ENCODE data around the gene AKAP7.
"Not testable (repeated sequence)": the region's sequence is repeated elsewhere in the genome, so short reads cannot be mapped to it uniquely, and the experiment has no call there.

Gene AKAP7

GRCh38 chr6:131135244-131136020 lies at the start of gene AKAP7:
Gene AKAP7 (plus strand): TSS chr6:131135467. CDS start chr6:131135764, 297 bp downstream.
- peak in 1 of 2 experiments; percentile 29 for DNase-seq (ENCODE audit: low read depth in 2 of 2)

DNA sequence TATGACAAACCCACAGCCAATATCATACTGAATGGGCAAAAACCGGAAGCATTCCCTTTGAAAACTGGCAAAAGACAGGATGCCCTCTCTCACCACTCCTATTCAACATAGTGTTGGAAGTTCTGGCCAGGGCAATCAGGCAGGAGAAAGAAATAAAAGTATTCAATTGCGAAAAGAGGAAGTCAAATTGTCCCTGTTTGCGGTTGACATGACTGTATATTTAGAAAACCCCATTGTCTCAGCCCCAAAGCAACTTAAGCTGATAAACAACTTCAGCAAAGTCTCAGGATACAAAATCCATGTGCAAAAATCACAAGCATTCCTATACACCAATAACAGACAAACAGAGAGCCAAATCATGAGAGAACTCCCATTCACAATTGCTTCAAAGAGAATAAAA lies 44.9 kb upstream of the AKAP7 start:
- DNase-seq (ENCODE audit: low read depth in 2 of 2): not testable (repeated sequence)

DNA sequence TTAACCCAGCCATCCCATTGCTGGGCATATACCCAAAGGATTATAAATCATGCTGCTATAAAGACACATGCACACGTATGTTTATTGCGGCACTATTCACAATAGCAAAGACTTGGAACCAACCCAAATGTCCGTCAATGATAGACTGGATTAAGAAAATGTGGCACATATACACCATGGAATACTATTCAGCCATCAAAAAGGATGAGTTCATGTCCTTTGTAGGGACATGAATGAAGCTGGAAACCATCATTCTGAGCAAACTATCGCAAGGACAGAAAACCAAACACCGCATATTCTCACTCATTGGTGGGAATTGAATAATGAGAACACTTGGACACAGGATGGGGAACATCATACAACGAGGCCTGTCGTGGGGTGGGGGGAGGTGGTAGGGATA lies 43.3 kb upstream of the AKAP7 start:
- DNase-seq (ENCODE audit: low read depth in 2 of 2): not testable (repeated sequence)

DNA sequence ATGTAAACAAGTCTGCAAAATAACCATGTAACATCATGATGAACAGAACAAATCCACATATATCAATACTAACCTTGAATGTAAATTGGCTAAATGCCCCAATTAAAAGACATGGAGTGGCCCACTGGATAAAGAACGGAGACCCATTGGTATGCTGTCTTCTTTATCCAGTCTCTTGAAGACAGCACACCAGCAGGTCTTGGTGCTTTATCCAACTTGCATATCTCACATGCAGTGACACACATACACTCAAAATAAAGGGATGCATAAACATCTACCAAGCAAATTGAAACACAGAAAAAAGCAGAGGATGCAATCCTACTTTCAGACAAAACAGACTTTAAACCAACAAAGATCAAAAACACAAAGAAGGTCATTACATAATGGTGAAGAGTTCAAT lies 41.9 kb upstream of the AKAP7 start:
- DNase-seq (ENCODE audit: low read depth in 2 of 2): no peak

- DNase-seq (ENCODE audit: low read depth in 2 of 2): no peak
Observed at GRCh38 chr6:131096786-131097185, 38.5 kb upstream of the AKAP7 start.

DNA sequence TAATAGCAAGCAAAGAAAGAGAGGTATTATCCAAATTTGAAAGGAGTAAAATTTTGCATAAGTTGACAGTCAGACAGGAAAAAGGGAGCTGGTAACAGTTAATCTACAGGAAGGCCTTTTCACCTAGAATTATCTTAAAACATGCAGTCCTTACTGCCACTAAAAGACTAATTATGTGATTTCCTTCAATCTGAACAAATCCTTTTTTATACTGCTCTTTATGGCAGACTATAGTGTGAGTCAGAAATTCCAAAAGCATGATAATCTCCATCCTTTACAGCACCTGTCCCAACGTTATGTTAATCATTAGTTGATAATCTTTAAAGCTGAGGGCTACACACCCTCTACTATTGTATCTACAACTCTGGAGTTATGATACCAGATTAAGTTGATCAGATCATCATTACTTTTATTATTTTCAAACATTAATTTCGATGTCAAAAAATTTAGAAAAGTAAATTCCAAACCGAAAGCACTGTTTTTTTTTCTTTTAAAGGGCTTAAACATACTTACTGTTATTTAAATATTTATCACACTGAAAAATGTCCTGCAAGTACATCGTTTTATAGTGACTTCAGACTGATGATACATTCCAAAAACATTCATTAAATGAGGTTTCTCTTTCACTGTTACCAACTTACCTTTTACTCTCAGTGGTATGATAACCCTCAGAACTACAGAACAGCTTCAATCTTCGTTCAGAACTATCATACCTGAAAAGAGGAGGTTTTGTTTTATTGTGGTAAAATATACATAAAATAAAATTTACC lies 33.2 kb upstream of the AKAP7 start:
- no peak for DNase-seq (ENCODE audit: low read depth in 2 of 2)

DNA sequence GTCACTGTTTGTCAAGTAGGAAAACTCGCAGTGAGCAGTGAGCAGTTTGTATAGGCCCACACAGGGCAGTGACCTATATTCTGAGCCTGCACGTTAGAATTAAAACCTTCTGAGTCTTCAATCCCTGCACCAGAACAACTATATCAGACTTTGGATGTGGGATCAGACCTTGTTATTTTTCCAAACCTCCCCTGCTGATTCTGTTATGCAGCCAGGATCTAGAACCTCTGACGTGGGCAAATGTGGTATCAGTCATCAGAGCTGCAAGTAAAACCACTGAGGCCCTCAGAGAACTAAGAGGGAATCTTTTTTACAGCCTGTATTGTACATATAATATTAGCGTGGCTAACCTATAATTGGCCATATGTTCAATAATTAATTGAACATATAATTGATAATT lies 32.0 kb upstream of the AKAP7 start:
- DNase-seq (ENCODE audit: low read depth in 2 of 2): no peak

DNA sequence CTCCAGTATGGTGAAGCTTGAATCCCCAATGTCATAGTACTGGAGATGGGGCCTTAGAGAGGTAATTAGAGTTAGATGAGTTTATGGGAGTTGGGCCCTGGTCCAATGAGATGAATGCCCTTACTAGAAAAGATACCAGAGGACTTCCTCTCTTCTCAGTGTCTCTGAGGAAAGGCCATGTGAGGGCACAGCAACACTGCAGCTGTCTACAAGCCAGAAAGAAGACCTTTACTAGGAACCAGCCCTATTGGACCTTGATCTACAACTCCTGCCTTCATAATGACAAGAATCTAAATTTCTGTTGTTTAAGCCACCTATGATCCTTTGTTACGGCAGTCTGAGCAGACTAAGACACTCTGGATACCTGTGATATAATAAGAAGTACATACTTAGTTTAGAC lies 31.4 kb upstream of the AKAP7 start:
- no peak for DNase-seq (ENCODE audit: low read depth in 2 of 2)

DNA sequence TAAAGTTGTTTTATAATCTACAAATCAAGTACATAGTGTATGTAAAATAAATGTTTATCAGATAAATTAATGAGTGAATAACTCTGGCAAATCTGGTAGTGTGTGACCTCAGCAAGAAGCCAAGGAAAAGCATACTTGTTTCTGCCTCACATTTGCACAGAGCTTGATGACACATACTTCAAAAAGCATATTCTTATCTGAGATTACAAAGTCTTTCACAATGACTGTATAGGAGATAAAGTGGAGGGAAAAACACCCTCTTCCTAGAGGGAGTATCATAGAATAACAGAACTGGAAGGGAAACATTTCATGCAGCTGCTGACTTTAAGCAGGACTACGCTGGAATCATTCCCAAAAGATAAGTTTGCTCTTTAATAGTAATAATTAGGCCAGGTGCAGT lies 28.1 kb upstream of the AKAP7 start:
- DNase-seq (ENCODE audit: low read depth in 2 of 2): no peak

GRCh38 chr6:131112249-131112648 lies 23.0 kb upstream of the AKAP7 start:
- DNase-seq (ENCODE audit: low read depth in 2 of 2): no peak

DNA sequence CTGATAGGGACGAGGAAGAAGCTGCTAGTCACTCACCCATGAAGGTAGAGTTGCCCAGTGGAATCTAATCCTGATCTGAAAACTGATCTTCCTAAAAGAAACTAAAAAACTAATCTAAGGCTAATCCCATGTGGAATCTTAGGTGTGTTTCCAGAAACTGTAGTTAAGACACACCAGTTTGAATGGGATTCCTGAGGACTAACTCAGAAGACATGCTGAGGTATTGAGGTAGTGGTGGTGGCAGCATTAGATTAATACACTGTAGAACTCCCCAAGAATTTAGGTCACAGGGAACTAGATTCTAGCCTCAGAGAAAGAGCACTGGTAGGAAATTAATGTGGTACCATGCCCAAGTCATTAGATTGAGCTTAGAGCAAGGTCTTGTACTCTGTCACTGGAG lies 19.6 kb upstream of the AKAP7 start:
- DNase-seq (ENCODE audit: low read depth in 2 of 2): no peak

GRCh38 chr6:131116321-131116720 lies 18.9 kb upstream of the AKAP7 start:
- DNase-seq (ENCODE audit: low read depth in 2 of 2): no peak

GRCh38 chr6:131116755-131117360 lies 18.4 kb upstream of the AKAP7 start:
- DNase-seq (ENCODE audit: low read depth in 2 of 2): peak in 1 of 2 experiments; percentile 13

DNA sequence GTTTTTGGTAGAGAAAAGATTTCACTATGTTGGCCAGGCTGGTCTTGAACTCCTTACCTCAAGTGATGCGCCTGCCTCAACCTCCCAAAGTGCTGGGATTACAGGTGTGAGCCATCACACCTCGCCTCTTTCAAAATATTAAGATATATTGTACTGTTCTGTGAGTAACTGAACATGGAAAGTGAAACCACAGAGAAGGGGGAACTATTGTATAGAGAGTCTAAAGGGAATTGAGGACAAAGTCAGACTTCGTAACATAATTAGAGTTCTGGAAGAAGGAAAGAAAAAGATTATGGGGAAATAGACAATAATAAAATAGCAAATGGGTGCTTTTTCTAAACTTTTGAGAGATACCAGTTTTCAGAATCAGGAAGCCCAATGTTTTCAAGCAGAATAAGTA lies 17.4 kb upstream of the AKAP7 start:
- DNase-seq (ENCODE audit: low read depth in 2 of 2): no peak

GRCh38 chr6:131122007-131122406 lies 13.3 kb upstream of the AKAP7 start:
- no peak for DNase-seq (ENCODE audit: low read depth in 2 of 2)

DNA sequence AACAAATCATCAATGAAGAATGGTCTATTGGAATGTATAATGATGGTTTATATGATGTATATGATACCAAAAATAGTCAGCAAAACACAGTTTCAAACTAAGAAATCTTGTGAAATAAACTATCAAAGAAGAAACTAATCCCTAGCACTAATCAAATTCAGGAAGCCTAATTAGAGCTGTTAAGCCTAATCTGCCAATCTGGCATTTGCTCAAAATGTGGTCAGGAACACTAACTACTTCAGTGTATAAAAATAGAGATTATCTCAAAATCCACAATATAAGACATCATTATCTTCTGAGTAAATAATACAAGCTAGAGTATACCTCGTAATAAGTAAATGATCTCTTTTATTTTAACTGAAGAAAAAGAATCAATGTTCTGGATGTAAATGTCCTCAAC lies 12.8 kb upstream of the AKAP7 start:
- DNase-seq (ENCODE audit: low read depth in 2 of 2): no peak

DNA sequence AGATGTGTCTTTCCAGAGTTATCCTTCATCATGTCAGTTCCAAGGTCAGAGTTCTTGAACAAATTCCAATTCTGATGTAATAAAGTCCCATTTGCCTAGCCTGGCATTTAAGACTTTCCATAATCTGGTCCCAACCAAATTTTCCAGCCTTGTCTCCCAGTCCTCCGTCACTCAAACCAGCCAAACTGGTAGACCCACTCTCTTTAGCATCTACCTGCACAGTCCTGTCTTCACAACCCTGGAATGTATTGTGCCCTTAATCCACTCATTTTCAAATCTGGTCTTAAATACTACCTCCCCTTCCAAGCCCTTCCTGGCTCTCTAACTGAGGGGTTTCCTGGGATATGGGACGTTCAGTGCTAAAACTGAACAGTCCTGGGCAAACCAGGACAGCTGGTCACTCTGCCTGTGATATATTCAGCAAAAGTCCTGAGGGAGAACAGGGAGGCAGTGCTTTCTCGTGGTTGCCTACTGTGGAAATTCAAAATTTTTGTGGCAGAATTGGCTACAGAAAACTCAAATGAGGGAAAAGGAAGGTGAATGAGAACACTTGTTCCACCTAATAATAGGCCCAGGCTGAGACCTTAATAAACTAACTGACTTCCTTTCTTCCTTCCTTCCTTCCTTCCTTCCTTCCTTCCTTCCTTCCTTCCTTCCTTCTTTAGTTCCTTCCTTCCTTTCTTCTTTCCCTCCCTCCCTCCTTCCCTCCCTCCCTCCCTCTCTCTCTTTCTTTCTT lies 10.8 kb upstream of the AKAP7 start:
- DNase-seq (ENCODE audit: low read depth in 2 of 2): no peak

GRCh38 chr6:131125431-131125830 lies 9.8 kb upstream of the AKAP7 start:
- peak in 1 of 2 experiments; percentile 30 for DNase-seq (ENCODE audit: low read depth in 2 of 2)

GRCh38 chr6:131129689-131130553 lies 5.3 kb upstream of the AKAP7 start:
- DNase-seq (ENCODE audit: low read depth in 2 of 2): no peak

DNA sequence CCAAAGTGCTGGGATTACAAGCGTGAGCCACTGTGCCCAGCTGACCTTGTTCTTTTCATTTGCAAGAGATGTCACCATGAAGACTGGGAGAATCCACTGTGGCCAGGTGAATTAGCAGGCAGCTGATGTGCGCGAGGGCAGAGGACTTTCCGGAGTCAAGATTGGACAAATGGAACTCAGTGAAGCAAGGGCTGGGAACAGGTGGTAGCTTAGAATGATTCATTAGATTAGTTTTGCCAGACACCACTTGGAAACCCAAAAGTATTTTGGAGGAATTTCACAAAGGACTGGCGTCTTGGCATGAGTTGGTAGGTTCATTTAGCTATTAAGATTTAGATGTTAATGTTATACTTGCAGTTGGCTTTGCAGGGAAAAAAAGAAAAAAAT lies 4.7 kb upstream of the AKAP7 start:
- no peak for DNase-seq (ENCODE audit: low read depth in 2 of 2)

- no peak for DNase-seq (ENCODE audit: low read depth in 2 of 2)
Observed at GRCh38 chr6:131132360-131132759, 2.9 kb upstream of the AKAP7 start.
